Liver (tissue), 2 donors: Measurements from ENCODE around the gene RPS6KA5.

Source experiments
- CTCF ChIP-seq: fragments of 150-350 bp; IDR thresholded peaks from 2 replicates; pipeline ENCODE4 v1.5.1; 2017; ENCODE audit warnings: improper control_type of control experiment, low read depth, low read length; ENCODE audit not compliant: missing input control
- YY1 ChIP-seq: IDR thresholded peaks from 2 replicates; pipeline ENCODE4 v1.6.1; 2016; ENCODE audit warnings: antibody characterized with exemption, mild to moderate bottlenecking
- donor health status: healthy.

GRCh38 chr14:90853116-90853515, 207.3 kb downstream of the RPS6KA5 start:
- no peak for TF ChIP-seq YY1
- TF ChIP-seq CTCF = no peak
